WTC11 (cell line): ENCODE data around the gene MAST4. TPM values are rescaled to one million over a fixed set of nuclear protein-coding genes. Genes with fewer than 3 reads are reported as not detected.

ENCODE experiments used
- ATAC-seq: fragments of 200-7000 bp; cut with Tn5 transposase; 2 replicates; pipeline ENCODE4 v1.10.0; 2021; ENCODE audit warnings: mild to moderate bottlenecking, moderate library complexity
- CTCF ChIA-PET: fragments of 300-600 bp; sonication (Branson Sonifier 250); formaldehyde crosslinking; loops from one replicate; lab custom pipeline; 2021; ENCODE audit warnings: antibody characterized with exemption; lab: Charles Lee
- POLR2A ChIA-PET: fragments of 350-600 bp; sonication (Branson Sonifier 250); formaldehyde crosslinking; loops from one replicate; lab custom pipeline; 2021; ENCODE audit warnings: antibody characterized with exemption; lab: Charles Lee
- DNase-seq: peaks from one replicate; pipeline ENCODE4 v3.0.0; 2021; ENCODE audit warnings: low spot score
- H3K27ac Mint-ChIP-seq: 2 replicates; pipeline ENCODE4 v1.8.0; 2021; ENCODE audit warnings: mixed read lengths
- H3K27me3 Mint-ChIP-seq: 2 replicates; pipeline ENCODE4 v1.8.0; 2021; ENCODE audit warnings: low read depth, mild to moderate bottlenecking, moderate library complexity, mixed read lengths
- H3K36me3 Mint-ChIP-seq: 2 replicates; pipeline ENCODE4 v1.8.0; 2021; ENCODE audit warnings: mixed read lengths
- H3K4me1 Mint-ChIP-seq: 2 replicates; pipeline ENCODE4 v1.8.0; 2022; ENCODE audit warnings: mixed read lengths
- H3K4me3 Mint-ChIP-seq: 2 replicates; pipeline ENCODE4 v1.8.0; 2021; ENCODE audit warnings: mild to moderate bottlenecking, moderate library complexity, mixed read lengths
- H3K9me3 Mint-ChIP-seq: 2 replicates; pipeline ENCODE4 v1.8.0; 2021; ENCODE audit warnings: mixed read lengths
- ATF6 ChIP-seq: sonication (generic); formaldehyde crosslinking; IDR thresholded peaks from 2 replicates; pipeline ENCODE4 v1.8.1; 2023; ENCODE audit warnings: mild to moderate bottlenecking, missing genetic modification reagents
- EMX1 ChIP-seq: fragments of 250-450 bp; sonication (Bioruptor Pico); IDR thresholded peaks from 2 replicates; pipeline ENCODE4 v1.8.0; 2021; ENCODE audit warnings: mild to moderate bottlenecking
- MLX ChIP-seq: sonication (generic); formaldehyde crosslinking; IDR thresholded peaks from 2 replicates; pipeline ENCODE4 v1.8.1; 2023; ENCODE audit warnings: mild to moderate bottlenecking, missing genetic modification reagents, moderate library complexity
- MYBL2 ChIP-seq: sonication (generic); formaldehyde crosslinking; IDR thresholded peaks from 2 replicates; pipeline ENCODE4 v1.8.1; 2023; ENCODE audit warnings: mild to moderate bottlenecking, moderate library complexity, missing genetic modification reagents
- TP53 ChIP-seq: sonication (generic); formaldehyde crosslinking; IDR thresholded peaks from 2 replicates; pipeline ENCODE4 v1.8.1; 2023; ENCODE audit warnings: mild to moderate bottlenecking, missing genetic modification reagents
- ZBTB43 ChIP-seq: sonication (generic); formaldehyde crosslinking; IDR thresholded peaks from 2 replicates; pipeline ENCODE4 v1.8.1; 2023; ENCODE audit warnings: mild to moderate bottlenecking, missing genetic modification reagents
- ZNF263 ChIP-seq: sonication (generic); formaldehyde crosslinking; IDR thresholded peaks from 2 replicates; pipeline ENCODE4 v1.8.1; 2022; ENCODE audit warnings: low read depth, mild to moderate bottlenecking, moderate library complexity, missing genetic modification reagents
- ZNF532 ChIP-seq: fragments of 250-450 bp; sonication (Bioruptor Pico); IDR thresholded peaks from 2 replicates; pipeline ENCODE4 v1.9.0; 2021; ENCODE audit warnings: mild to moderate bottlenecking, borderline replicate concordance
- total RNA-seq: library from RNA; stranded (reverse); gene quantifications from 3 replicates; pipeline ENCODE4 v1.2.3, GENCODE V29; 2021
- TF ChIP-seq, protein P1 (sequence below): sonication (generic); formaldehyde crosslinking; IDR thresholded peaks from 2 replicates; pipeline ENCODE4 v1.8.1; 2022; ENCODE audit warnings: low read depth, mild to moderate bottlenecking, moderate library complexity, missing genetic modification reagents, borderline replicate concordance
- TF ChIP-seq, protein P2 (sequence below): sonication (generic); formaldehyde crosslinking; IDR thresholded peaks from 2 replicates; pipeline ENCODE4 v1.8.0; 2023; ENCODE audit warnings: mild to moderate bottlenecking, missing genetic modification reagents
- TF ChIP-seq, protein P3 (sequence below): sonication (generic); formaldehyde crosslinking; IDR thresholded peaks from 2 replicates; pipeline ENCODE4 v1.8.1; 2022; ENCODE audit warnings: missing genetic modification reagents, borderline replicate concordance

The MAST4 gene
- total RNA-seq, 1 experiment from 2014 or later: 8.0 TPM

DNA sequence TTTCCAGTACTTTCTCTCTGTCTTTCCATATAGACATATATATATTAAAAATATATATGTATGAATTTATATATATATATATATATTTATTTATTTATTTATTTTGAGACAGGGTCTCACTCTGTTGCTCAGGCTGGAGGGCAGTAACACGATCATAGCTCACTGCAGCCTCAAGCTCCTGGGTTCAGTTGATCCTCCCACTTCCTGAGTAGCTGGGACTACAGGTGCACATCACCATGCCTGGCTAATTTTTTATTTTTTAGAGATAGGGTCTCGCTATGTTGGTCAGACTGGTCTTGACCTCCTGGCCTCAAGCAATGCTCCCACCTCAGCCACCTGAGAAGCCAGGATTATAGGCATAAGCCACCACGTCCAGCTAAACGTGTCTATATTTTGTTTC, 390.3 kb downstream of the MAST4 start (continued):
- TF ChIP-seq ZNF263 (CRISPR knock-in tag): no peak
- TF ChIP-seq MYBL2 (CRISPR knock-in tag): no peak
- no peak for TF ChIP-seq MLX
- TF ChIP-seq, protein P1, sequence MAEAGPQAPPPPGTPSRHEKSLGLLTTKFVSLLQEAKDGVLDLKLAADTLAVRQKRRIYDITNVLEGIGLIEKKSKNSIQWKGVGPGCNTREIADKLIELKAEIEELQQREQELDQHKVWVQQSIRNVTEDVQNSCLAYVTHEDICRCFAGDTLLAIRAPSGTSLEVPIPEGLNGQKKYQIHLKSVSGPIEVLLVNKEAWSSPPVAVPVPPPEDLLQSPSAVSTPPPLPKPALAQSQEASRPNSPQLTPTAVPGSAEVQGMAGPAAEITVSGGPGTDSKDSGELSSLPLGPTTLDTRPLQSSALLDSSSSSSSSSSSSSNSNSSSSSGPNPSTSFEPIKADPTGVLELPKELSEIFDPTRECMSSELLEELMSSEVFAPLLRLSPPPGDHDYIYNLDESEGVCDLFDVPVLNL: no peak

DNA sequence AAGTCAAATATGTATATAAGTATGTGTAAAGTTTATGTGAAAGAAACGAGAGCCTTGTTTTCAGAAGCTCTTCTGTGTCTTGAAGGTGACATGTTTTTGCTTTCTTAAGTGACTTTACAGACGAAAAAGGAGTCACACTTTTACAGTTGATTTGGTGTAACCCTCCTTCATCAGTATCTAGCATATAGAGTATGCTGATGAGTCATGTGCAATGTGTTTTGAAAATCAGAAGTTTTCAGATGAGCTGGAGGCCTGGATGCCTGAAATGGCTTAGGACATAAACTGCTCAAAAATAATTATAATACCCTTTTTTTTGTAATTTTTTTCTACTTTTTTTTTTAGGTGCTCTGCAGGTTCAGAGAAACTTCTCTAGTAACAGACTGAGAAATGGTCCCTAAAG, 390.9 kb downstream of the MAST4 start:
- CTCF ChIA-PET: interaction anchor here (0.8 to 1.2 kb wide), 2 partner anchors 108 to 163 kb away, joined by 3 to 5 read pairs; no protein-coding TSS in a partner anchor
- Mint-ChIP-seq H3K27ac (no peak overlapping the region), H3K27me3 (no peaks in the 10 kb centered on the region), H3K4me1 (peaks cover 49% of the 10 kb centered on the region), H3K4me3 (no peak overlapping the region), H3K9me3 (no peaks in the 10 kb centered on the region)
- DNase-seq: no peak
- POLR2A ChIA-PET: no interaction called here
- no peak for TF ChIP-seq MLX
- TF ChIP-seq ATF6 (CRISPR knock-in tag): no peak
- TF ChIP-seq TP53 (CRISPR knock-in tag): no peak
- no peak for TF ChIP-seq ZNF532
- TF ChIP-seq EMX1 (CRISPR knock-in tag): no peak
- TF ChIP-seq, protein P2, sequence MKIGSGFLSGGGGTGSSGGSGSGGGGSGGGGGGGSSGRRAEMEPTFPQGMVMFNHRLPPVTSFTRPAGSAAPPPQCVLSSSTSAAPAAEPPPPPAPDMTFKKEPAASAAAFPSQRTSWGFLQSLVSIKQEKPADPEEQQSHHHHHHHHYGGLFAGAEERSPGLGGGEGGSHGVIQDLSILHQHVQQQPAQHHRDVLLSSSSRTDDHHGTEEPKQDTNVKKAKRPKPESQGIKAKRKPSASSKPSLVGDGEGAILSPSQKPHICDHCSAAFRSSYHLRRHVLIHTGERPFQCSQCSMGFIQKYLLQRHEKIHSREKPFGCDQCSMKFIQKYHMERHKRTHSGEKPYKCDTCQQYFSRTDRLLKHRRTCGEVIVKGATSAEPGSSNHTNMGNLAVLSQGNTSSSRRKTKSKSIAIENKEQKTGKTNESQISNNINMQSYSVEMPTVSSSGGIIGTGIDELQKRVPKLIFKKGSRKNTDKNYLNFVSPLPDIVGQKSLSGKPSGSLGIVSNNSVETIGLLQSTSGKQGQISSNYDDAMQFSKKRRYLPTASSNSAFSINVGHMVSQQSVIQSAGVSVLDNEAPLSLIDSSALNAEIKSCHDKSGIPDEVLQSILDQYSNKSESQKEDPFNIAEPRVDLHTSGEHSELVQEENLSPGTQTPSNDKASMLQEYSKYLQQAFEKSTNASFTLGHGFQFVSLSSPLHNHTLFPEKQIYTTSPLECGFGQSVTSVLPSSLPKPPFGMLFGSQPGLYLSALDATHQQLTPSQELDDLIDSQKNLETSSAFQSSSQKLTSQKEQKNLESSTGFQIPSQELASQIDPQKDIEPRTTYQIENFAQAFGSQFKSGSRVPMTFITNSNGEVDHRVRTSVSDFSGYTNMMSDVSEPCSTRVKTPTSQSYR: no peak
- TF ChIP-seq ZBTB43 (CRISPR knock-in tag): no peak
- TF ChIP-seq, protein P3, sequence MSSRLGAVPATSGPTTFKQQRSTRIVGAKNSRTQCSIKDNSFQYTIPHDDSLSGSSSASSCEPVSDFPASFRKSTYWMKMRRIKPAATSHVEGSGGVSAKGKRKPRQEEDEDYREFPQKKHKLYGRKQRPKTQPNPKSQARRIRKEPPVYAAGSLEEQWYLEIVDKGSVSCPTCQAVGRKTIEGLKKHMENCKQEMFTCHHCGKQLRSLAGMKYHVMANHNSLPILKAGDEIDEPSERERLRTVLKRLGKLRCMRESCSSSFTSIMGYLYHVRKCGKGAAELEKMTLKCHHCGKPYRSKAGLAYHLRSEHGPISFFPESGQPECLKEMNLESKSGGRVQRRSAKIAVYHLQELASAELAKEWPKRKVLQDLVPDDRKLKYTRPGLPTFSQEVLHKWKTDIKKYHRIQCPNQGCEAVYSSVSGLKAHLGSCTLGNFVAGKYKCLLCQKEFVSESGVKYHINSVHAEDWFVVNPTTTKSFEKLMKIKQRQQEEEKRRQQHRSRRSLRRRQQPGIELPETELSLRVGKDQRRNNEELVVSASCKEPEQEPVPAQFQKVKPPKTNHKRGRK: no peak
- TF ChIP-seq, all 79 proteins: peak for 0
- ATAC-seq: no peak
- H3K36me3 Mint-ChIP-seq: no peaks in the 10 kb centered on the region
